Measurements from ENCODE around the gene YIF1B.
"Not testable (repeated sequence)": the region's sequence is repeated elsewhere in the genome, so short reads cannot be mapped to it uniquely, and the experiment has no call there.

Gene YIF1B

GRCh38 chr19:38315657-38316476 lies at the start of gene YIF1B:
Gene YIF1B (minus strand): TSS chr19:38315947. CDS start chr19:38315917, 30 bp downstream.
- DNase-seq (ENCODE audit: low read depth in 2 of 2) = peak; percentile 87 to 90

GRCh38 chr19:38362946-38363688 lies 47.4 kb upstream of the YIF1B start:
- DNase-seq (ENCODE audit: low read depth in 2 of 2) = not testable (repeated sequence)

- peak; percentile 39 to 44 for DNase-seq (ENCODE audit: low read depth in 2 of 2)
These were observed 46.6 kb upstream of the YIF1B start for GRCh38 chr19:38362076-38362945.

- peak in 1 of 2 donors; percentile 26 for DNase-seq (ENCODE audit: low read depth in 2 of 2)
These were observed 45.9 kb upstream of the YIF1B start for GRCh38 chr19:38361633-38362075.

- no peak for DNase-seq (ENCODE audit: low read depth in 2 of 2)
These were observed 45.3 kb upstream of the YIF1B start for GRCh38 chr19:38360839-38361631.

- DNase-seq (ENCODE audit: low read depth in 2 of 2) = no peak
These were observed 44.6 kb upstream of the YIF1B start for GRCh38 chr19:38360351-38360750.

GRCh38 chr19:38359242-38360021 lies 43.7 kb upstream of the YIF1B start:
- DNase-seq (ENCODE audit: low read depth in 2 of 2) = no peak

- DNase-seq (ENCODE audit: low read depth in 2 of 2) = no peak
These were observed 42.3 kb upstream of the YIF1B start for GRCh38 chr19:38358071-38358470.

GRCh38 chr19:38355728-38356725 lies 40.3 kb upstream of the YIF1B start:
- no peak for DNase-seq (ENCODE audit: low read depth in 2 of 2)

- no peak for DNase-seq (ENCODE audit: low read depth in 2 of 2)
These were observed 36.9 kb upstream of the YIF1B start for GRCh38 chr19:38352611-38353010.

GRCh38 chr19:38351865-38352395 lies 36.2 kb upstream of the YIF1B start:
- no peak for DNase-seq (ENCODE audit: low read depth in 2 of 2)

- DNase-seq (ENCODE audit: low read depth in 2 of 2) = no peak
These were observed 35.1 kb upstream of the YIF1B start for GRCh38 chr19:38350883-38351282.

GRCh38 chr19:38346837-38347236 lies 31.1 kb upstream of the YIF1B start:
- no peak for DNase-seq (ENCODE audit: low read depth in 2 of 2)

GRCh38 chr19:38340927-38341326 lies 25.2 kb upstream of the YIF1B start:
- DNase-seq (ENCODE audit: low read depth in 2 of 2) = no peak

GRCh38 chr19:38339011-38339410 lies 23.3 kb upstream of the YIF1B start:
- DNase-seq (ENCODE audit: low read depth in 2 of 2) = not testable (repeated sequence)

GRCh38 chr19:38337360-38337653 lies 21.6 kb upstream of the YIF1B start:
- DNase-seq (ENCODE audit: low read depth in 2 of 2) = no peak

- DNase-seq (ENCODE audit: low read depth in 2 of 2) = peak; percentile 88 to 92
These were observed 21.1 kb upstream of the YIF1B start for GRCh38 chr19:38336638-38337359.

GRCh38 chr19:38335949-38336637 lies 20.3 kb upstream of the YIF1B start:
- DNase-seq (ENCODE audit: low read depth in 2 of 2) = peak; percentile 85 to 92
